GM21381 (cell line): ENCODE data around the gene CA10.

ENCODE experiments used
- ATAC-seq: cut with Tn5 transposase; IDR thresholded peaks from one replicate; pipeline ENCODE4 v1.9.1; 2021; ENCODE audit warnings: mild to moderate bottlenecking, moderate library complexity; ENCODE audit not compliant: unreplicated experiment

Gene CA10

GRCh38 chr17:51890710-51891109 is 267.8 kb downstream of the CA10 start:
- no peak for ATAC-seq

- ATAC-seq = no peak
Observed at GRCh38 chr17:51888816-51889215, 269.7 kb downstream of the CA10 start.

GRCh38 chr17:51876986-51877385 is 281.5 kb downstream of the CA10 start:
- ATAC-seq = no peak

GRCh38 chr17:51873302-51873701 is 285.2 kb downstream of the CA10 start:
- no peak for ATAC-seq

GRCh38 chr17:51869387-51869786 is 289.1 kb downstream of the CA10 start:
- ATAC-seq = no peak

GRCh38 chr17:51860954-51861561 is 297.5 kb downstream of the CA10 start:
- ATAC-seq = no peak

GRCh38 chr17:51857052-51857597 is 301.4 kb downstream of the CA10 start:
- ATAC-seq = no peak

- no peak for ATAC-seq
Observed at GRCh38 chr17:51855806-51856205, 302.7 kb downstream of the CA10 start.

- ATAC-seq = no peak
Observed at GRCh38 chr17:51853857-51854256, 304.7 kb downstream of the CA10 start.

GRCh38 chr17:51852603-51853002 is 305.9 kb downstream of the CA10 start:
- ATAC-seq = no peak

GRCh38 chr17:51850201-51850600 is 308.3 kb downstream of the CA10 start:
- no peak for ATAC-seq

GRCh38 chr17:51848451-51848850 is 310.1 kb downstream of the CA10 start:
- ATAC-seq = no peak

GRCh38 chr17:51846566-51846965 is 311.9 kb downstream of the CA10 start:
- no peak for ATAC-seq

- no peak for ATAC-seq
Observed at GRCh38 chr17:51845776-51846175, 312.7 kb downstream of the CA10 start.

- no peak for ATAC-seq
Observed at GRCh38 chr17:51842763-51843162, 315.8 kb downstream of the CA10 start.

GRCh38 chr17:51841669-51842068 is 316.8 kb downstream of the CA10 start:
- ATAC-seq = no peak

- ATAC-seq = no peak
Observed at GRCh38 chr17:51840688-51841087, 317.8 kb downstream of the CA10 start.

- no peak for ATAC-seq
Observed at GRCh38 chr17:51833620-51834019, 324.9 kb downstream of the CA10 start.

GRCh38 chr17:51833045-51833444 is 325.5 kb downstream of the CA10 start:
- ATAC-seq = no peak

GRCh38 chr17:51830886-51831285 is 327.6 kb downstream of the CA10 start:
- no peak for ATAC-seq

- ATAC-seq = no peak
Observed at GRCh38 chr17:51830451-51830850, 328.1 kb downstream of the CA10 start.

- ATAC-seq = no peak
Observed at GRCh38 chr17:51828901-51829300, 329.6 kb downstream of the CA10 start.

- ATAC-seq = no peak
Observed at GRCh38 chr17:51827140-51827539, 331.4 kb downstream of the CA10 start.
